Endothelial cell (in vitro differentiated cells): ENCODE measurements around the gene MRPS27. TPM values are rescaled to one million over a fixed set of nuclear protein-coding genes. Genes with fewer than 3 reads are reported as not detected.

ENCODE experiments used
- DNase-seq: peaks from one replicate; pipeline ENCODE4 v3.0.0; 2021; ENCODE audit warnings: low spot score
- H3K27ac Mint-ChIP-seq: one replicate; pipeline ENCODE4 v1.8.0; 2021; ENCODE audit warnings: mixed read lengths, inconsistent platforms; ENCODE audit not compliant: unreplicated experiment
- H3K27me3 Mint-ChIP-seq: one replicate; pipeline ENCODE4 v1.8.0; 2021; ENCODE audit warnings: mild to moderate bottlenecking, moderate library complexity, mixed read lengths, inconsistent platforms; ENCODE audit not compliant: unreplicated experiment
- H3K36me3 Mint-ChIP-seq: one replicate; pipeline ENCODE4 v1.8.0; 2021; ENCODE audit warnings: mild to moderate bottlenecking, low read depth, mixed read lengths, inconsistent platforms; ENCODE audit not compliant: unreplicated experiment
- H3K4me1 Mint-ChIP-seq: one replicate; pipeline ENCODE4 v1.8.0; 2021; ENCODE audit warnings: mild to moderate bottlenecking, mixed read lengths, inconsistent platforms; ENCODE audit not compliant: unreplicated experiment
- H3K4me3 Mint-ChIP-seq: one replicate; pipeline ENCODE4 v1.8.0; 2021; ENCODE audit warnings: mild to moderate bottlenecking, mixed read lengths, inconsistent platforms; ENCODE audit not compliant: unreplicated experiment
- H3K9me3 Mint-ChIP-seq: one replicate; pipeline ENCODE4 v1.8.0; 2021; ENCODE audit warnings: mixed read lengths, inconsistent platforms; ENCODE audit not compliant: unreplicated experiment
- CTCF ChIP-seq: fragments of 200-600 bp; sonication (generic); IDR thresholded peaks from one replicate; pipeline ENCODE4 v1.5.0; 2021; ENCODE audit warnings: antibody characterized with exemption; ENCODE audit not compliant: unreplicated experiment
- total RNA-seq: library from RNA; stranded (reverse); fragmentation: NEBNext Ultra II Directional; extraction: Animal tissue kit (Norgen Biotek cat#: 25700); gene quantifications from one replicate; pipeline ENCODE4 v1.2.1, GENCODE V29; 2021; ENCODE audit not compliant: unreplicated experiment

MRPS27 gene
- total RNA-seq, 1 donor from 2014 or later: 62.8 TPM

GRCh38 chr5:72243706-72244105 is 76.3 kb downstream of the MRPS27 start:
- Mint-ChIP-seq H3K27ac (no peak overlapping the region), H3K9me3 (no peaks in the 10 kb centered on the region), H3K4me1 (peaks cover under 1% of the 10 kb centered on the region), H3K36me3 (no peaks in the 10 kb centered on the region), H3K4me3 (no peak overlapping the region), H3K27me3 (peaks cover 2% of the 10 kb centered on the region)
- DNase-seq: no peak
- no peak for TF ChIP-seq CTCF

DNA sequence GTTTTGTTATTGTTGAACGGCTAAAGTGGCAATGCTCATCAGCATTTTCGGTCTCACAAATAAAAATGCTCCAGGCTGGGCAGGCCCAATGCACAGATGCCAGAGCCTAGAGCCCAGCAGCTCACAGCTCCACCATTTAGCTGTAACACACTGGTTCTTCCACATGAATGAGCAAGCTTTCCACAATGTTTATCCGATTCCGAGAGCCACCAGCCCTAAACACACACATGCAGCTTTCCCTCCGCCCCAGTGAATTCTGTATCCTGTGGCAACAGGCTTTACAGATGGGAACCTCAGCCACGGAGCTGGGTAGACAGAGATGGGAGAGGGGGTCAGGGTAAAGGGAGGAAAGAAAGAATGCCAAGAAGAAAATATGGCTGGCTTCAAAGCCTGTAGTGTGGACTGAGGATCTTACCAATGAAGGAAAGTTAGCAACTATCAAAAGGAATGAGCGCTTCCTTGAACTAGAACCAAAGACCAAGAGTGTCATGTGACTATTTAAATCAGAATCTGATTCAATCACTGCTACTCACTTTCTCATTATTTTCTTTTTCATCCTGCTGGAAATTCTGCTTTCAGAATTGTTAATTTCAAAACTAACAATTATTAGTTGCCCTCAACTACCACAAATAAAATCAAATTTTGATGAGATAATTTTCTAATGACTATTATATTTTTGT is 77.1 kb downstream of the MRPS27 start:
- DNase-seq: no peak
- Mint-ChIP-seq H3K4me3 (no peak overlapping the region), H3K27me3 (peaks cover 2% of the 10 kb centered on the region), H3K9me3 (no peaks in the 10 kb centered on the region), H3K36me3 (no peaks in the 10 kb centered on the region), H3K27ac (no peak overlapping the region), H3K4me1 (peaks cover 8% of the 10 kb centered on the region)
- no peak for TF ChIP-seq CTCF

- DNase-seq: no peak
- Mint-ChIP-seq H3K27me3 (peaks cover 2% of the 10 kb centered on the region), H3K4me3 (no peak overlapping the region), H3K36me3 (no peaks in the 10 kb centered on the region), H3K4me1 (peaks cover 11% of the 10 kb centered on the region), H3K9me3 (no peaks in the 10 kb centered on the region), H3K27ac (no peak overlapping the region)
- no peak for TF ChIP-seq CTCF
Observed at GRCh38 chr5:72241346-72242003, 78.6 kb downstream of the MRPS27 start.

DNA sequence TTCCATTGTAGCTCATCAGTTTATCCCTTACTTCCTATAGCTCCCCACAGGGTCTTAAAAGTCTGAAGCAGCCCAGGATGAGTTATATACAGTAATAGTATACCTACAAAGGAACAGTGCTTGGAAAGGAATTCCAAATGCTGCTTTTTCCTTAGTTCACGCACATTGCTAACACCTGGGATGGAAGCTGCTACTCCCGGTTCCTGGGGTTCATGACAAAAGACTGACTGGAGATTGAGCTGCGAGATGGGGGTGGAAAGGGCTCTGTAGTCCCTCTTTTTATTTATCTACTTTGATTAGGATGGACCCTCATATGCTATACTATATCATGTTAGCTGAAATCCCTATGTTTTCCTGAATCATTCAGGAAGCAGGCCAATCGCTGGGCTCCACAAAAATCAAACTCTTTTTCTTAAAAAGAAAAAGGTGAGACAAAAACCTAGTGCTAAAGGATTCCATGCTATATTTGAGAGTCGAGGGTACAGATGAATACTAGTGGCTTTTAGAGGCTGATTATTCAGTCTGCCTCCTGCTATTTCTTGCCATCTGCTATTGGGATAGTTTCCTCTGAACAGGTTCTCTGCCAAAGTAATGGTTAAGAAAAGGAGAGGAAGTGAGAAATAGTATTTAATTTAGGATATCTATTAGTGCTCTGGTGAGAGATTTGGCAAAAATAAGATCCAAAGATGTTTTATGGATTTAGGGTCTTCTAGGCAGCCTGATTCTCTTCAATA is 81.2 kb downstream of the MRPS27 start:
- no peak for TF ChIP-seq CTCF
- Mint-ChIP-seq H3K27me3 (peaks cover 2% of the 10 kb centered on the region), H3K36me3 (no peaks in the 10 kb centered on the region), H3K4me1 (peaks cover 12% of the 10 kb centered on the region), H3K27ac (peak overlapping the region; percentile 83), H3K4me3 (no peak overlapping the region), H3K9me3 (no peaks in the 10 kb centered on the region)
- no peak for DNase-seq
